T47D (cell line): ENCODE measurements around the gene ETV3.

ENCODE experiments used
- DNase-seq, 2 experiments: peaks; one replicate each; pipeline versions ENCODE4 v3.0.0 to v3.0.0-alpha.2; 2011 to 2012; ENCODE audit warnings: low read depth in 1 of 2, low spot score in 1 of 2
- JUND ChIP-seq: IDR thresholded peaks from 2 replicates; pipeline ENCODE4 v1.6.1; 2012; ENCODE audit warnings: low read depth
- in situ Hi-C: cut with HindIII; loops from 2 replicates; pipeline ENCODE4 v1.10.0; 2016; ENCODE audit warnings: low sequenced_read_pairs, low pct_unique_long_range_greater_than_20kb

The ETV3 gene

GRCh38 chr1:157085421-157085820 lies 52.8 kb downstream of the ETV3 start:
- no peak for DNase-seq
- in situ Hi-C loops = no loop called here
- no peak for TF ChIP-seq JUND

- DNase-seq = peak in 1 of 2 experiments; percentile 16
- in situ Hi-C loops = no loop called here
- no peak for TF ChIP-seq JUND
Measured at GRCh38 chr1:157084720-157085119, 53.5 kb downstream of the ETV3 start.

- no peak for DNase-seq
- in situ Hi-C loops = no loop called here
- no peak for TF ChIP-seq JUND
Measured at GRCh38 chr1:157081707-157082106, 56.5 kb downstream of the ETV3 start.

GRCh38 chr1:157080714-157081113 lies 57.5 kb downstream of the ETV3 start:
- in situ Hi-C loops = no loop called here
- no peak for DNase-seq
- TF ChIP-seq JUND = no peak

GRCh38 chr1:157077394-157077793 lies 60.8 kb downstream of the ETV3 start:
- in situ Hi-C loops = no loop called here
- DNase-seq = no peak
- TF ChIP-seq JUND = no peak

GRCh38 chr1:157073944-157074685 lies 64.1 kb downstream of the ETV3 start:
- in situ Hi-C loops = no loop called here
- DNase-seq = peak; percentile 43 to 81
- no peak for TF ChIP-seq JUND
